GM10266 (cell line): ENCODE measurements around the gene PSMC3IP.

Experiments
- DNase-seq: peaks from one replicate; pipeline ENCODE4 v3.0.0; 2012; ENCODE audit errors: extremely low spot score
- TF ChIP-seq, protein P1 (sequence below): IDR thresholded peaks from 2 replicates; pipeline ENCODE4 v1.5.1; 2012; ENCODE audit warnings: mild to moderate bottlenecking, low read depth; ENCODE audit not compliant: control insufficient read depth, insufficient read depth; ENCODE audit errors: missing control alignments

The PSMC3IP gene

DNA sequence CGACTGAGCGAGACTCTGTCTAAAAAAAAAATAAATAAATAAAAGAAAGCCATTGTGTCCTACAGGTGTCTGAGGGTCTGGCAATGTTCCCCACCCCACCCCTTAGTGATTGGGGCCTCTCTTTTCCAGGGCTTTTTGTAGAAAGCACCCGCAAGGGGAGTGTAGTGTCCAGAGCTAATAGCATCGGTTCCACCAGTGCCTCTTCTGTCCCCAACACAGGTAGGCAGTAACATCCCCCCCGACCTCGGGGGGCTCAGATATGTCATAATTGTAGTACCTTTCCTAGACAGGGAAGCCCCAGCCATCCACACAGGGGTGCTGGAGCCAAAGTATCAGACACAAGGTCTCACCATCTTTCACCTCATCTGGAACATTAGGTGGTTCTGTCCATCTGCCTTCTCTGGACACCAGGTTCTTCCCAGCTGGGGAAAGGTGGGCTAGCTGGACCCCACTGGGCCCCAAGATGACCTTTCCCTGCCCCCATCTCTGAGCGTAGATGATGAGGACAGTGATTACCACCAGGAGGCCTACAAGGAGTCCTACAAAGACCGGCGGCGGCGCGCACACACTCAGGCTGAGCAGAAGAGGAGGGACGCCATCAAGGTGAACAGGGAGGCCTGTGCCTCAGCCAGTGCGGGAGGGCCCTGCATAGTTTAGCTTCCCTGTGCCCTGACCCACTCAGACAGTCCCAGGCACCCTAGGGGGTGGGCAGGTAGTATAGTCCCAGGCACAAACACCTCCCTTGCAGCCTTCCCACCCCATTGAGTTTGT is 9.0 kb downstream of the PSMC3IP start:
- DNase-seq, result no peak
- TF ChIP-seq, protein P1, sequence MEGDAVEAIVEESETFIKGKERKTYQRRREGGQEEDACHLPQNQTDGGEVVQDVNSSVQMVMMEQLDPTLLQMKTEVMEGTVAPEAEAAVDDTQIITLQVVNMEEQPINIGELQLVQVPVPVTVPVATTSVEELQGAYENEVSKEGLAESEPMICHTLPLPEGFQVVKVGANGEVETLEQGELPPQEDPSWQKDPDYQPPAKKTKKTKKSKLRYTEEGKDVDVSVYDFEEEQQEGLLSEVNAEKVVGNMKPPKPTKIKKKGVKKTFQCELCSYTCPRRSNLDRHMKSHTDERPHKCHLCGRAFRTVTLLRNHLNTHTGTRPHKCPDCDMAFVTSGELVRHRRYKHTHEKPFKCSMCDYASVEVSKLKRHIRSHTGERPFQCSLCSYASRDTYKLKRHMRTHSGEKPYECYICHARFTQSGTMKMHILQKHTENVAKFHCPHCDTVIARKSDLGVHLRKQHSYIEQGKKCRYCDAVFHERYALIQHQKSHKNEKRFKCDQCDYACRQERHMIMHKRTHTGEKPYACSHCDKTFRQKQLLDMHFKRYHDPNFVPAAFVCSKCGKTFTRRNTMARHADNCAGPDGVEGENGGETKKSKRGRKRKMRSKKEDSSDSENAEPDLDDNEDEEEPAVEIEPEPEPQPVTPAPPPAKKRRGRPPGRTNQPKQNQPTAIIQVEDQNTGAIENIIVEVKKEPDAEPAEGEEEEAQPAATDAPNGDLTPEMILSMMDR, result no peak

DNA sequence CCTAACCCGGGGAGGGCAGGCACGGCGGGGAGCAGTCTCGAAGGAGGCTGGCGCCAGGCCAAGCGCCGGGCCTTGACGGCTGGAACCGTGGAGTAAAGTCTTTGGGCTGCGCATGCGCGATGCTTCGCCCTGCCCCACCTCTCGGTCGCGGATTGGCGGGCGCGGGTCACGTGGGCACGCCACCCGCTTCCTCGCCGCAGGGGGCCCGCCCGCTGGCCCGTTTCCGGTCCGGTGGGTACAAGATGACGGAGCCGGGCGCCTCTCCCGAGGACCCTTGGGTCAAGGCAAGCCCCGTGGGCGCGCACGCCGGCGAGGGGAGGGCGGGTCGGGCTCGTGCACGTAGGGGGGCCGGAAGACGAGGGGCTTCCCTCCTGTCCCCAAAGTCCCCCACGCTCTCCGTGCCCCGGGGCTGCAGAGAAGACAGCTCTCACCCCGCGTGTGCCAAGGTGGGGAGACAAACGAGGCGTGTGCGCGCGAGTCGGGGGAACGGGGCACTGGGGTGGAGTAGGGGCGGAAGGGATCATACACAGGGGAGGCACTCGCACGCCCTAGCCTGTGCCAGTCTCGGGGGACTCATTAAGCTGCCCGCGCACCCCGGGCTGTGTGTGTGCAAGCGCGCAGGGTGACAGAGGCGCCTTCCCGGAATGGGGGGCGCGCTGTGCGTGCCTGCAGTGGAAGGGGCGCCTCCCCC is 10.5 kb downstream of the PSMC3IP start, which contains the start of gene MLX:
TSS of gene MLX (plus strand) at position 218 of the 691 bp plus-strand sequence. CDS start at position 243, 25 bp downstream.
- peak; percentile 100 for DNase-seq
- TF ChIP-seq, protein P1, result no peak

DNA sequence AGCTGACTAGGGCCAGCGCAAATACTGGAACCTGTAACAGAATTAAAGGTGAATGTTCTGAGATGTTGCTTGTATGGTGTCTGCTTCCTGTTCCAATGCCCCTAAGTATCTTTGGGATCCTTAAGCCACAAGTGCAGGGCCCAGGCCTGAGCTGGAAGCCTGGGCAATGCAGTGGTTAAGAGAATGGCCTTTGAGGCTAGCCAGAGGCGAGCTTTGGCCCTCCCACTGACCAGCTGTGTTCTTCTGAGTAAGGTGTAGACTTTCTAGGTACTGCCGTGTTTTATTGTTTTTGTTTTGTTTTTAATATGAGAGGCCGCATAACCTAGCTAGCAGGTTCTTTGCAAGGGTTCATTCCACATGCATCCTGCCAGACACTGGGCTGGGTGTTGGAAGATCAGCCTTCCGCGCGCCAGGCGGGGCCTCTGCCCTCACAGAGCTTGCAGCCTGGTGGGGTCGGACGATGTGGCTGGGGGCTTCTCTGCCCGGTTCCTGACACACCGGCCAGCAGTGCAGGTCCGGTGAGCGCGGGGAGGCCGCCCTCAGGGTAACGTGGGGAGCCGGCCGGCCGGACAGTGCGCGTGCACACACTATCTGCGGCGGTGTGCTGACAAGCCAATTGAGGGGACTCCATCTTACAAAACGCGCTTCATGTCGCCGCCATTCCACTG is 11.2 kb downstream of the PSMC3IP start:
- TF ChIP-seq, protein P1, result no peak
- no peak for DNase-seq

DNA sequence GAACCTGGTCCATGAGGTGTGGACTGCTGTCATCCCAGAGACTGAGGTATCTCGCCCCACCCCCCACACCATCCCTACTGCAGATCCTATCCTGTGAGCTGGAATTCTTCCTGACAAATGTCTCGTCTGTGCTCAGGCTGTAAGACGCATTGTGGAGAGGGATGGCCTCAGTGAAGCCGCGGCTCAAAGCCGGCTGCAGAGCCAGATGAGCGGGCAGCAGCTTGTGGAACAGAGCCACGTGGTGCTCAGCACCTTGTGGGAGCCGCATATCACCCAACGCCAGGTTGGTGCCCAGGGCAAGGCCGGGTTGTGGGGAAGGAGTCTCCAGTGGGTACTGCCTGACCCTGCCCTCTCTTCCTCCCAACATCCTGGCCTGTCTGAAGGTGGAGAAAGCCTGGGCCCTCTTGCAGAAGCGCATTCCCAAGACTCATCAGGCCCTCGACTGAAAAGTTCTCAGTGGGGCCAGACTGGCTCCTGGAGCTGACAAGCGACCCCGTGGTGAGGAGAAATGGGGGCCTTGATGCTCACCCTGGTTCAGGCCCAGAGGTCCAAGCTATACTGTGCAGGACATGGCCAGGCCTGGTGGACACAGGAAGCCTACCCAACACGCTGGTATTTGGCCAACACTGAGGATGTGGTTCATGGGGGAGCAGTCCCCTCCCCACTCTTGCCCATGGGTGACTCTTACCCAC is 11.9 kb downstream of the PSMC3IP start:
- TF ChIP-seq, protein P1, result no peak

DNA sequence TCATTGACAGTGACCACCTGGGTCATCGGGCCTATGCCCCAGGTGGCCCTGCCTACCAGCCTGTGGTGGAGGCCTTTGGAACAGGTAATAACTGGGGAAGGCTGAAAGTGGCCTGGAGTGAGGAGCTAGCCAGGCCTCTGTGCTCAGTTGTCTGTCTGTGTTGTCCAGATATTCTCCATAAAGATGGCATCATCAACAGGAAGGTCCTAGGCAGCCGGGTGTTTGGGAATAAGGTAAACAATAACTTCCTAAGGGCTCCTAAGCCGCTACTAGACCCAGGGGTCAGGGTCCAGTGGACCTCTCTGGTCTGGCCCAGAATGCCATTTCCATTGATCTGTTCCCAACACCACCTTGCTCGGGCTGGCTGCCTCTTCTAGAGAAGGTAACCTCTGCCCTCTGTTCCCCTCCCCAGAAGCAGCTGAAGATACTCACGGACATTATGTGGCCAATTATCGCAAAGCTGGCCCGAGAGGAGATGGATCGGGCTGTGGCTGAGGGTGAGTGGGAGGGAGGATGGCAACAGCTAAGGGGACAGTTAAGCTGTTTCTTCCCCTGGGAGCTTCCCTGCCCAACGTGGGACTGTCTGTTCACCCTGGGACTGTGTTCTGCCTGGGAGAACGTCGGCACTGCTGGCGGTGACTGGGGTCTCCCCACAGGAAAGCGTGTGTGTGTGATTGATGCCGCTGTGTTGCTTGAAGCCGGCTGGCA is 12.6 kb downstream of the PSMC3IP start:
- no peak for DNase-seq
- TF ChIP-seq, protein P1, result no peak

More for the DNA sequence above, 11.9 kb downstream of the PSMC3IP start:
- DNase-seq, result no peak

DNA sequence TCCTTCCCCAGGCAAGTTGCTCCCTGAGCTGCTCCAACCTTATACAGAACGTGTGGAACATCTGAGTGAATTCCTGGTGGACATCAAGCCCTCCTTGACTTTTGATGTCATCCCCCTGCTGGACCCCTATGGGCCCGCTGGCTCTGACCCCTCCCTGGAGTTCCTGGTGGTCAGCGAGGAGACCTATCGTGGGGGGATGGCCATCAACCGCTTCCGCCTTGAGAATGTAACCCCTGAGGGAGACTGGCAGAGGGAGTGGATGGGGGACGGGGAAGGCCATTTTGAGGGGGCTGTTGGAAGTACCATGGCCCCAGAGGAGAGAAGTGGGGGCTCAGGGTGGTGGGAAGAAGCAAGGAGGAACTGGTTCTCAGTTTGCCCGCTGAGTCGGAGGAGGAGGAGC is 13.6 kb downstream of the PSMC3IP start:
- TF ChIP-seq, protein P1, result no peak
- no peak for DNase-seq
